ENCODE measurements around the gene KSR2. TPM values are rescaled to one million over a fixed set of nuclear protein-coding genes. Genes with fewer than 3 reads are reported as not detected.

The KSR2 gene
- total RNA-seq (2012; rRNA removed) (not detected in 2 replicates), polyA plus RNA-seq (2012; rRNA removed) (not detected in 2 replicates), Bru-seq, nascent RNA (percentile 4 among the genes with signal in this experiment), BruChase-seq, experiment 1, labeled RNA remaining after a 6-hour chase (percentile 5 among the genes with signal in this experiment), BruChase-seq, experiment 2, labeled RNA remaining after a 2-hour chase (percentile 5 among the genes with signal in this experiment)
- not detected in 2 replicates for polyA plus RNA-seq (2012; cell fraction: cytosol; rRNA removed)
- polyA plus RNA-seq (2012; cell fraction: nucleus; rRNA removed; ENCODE audit: low replicate concordance), result not detected in 2 replicates
- long read RNA-seq, result 0 reads

GRCh38 chr12:117968826-117969659 lies at the start of gene KSR2:
KSR2 (minus strand) TSS chr12:117968990; CDS start chr12:117968255, 735 bp downstream.
- ChIA-PET POLR2A (ENCODE audit: unreplicated experiment) (no interaction called here), CTCF (no interaction called here)
- Histone ChIP-seq H4K5ac (ENCODE audit: low read depth, low read length) (no peak within 1 kb of the TSS), H3K9me3 (ENCODE audit: control insufficient read depth, insufficient read depth, low read length) (no peaks in the 10 kb centered on the region; the same call in 1 of the 2 replicates), H3K36me3 (ENCODE audit: control insufficient read depth, insufficient read depth, low read length) (no peaks in the 10 kb centered on the region), H3K79me1 (ENCODE audit: low read depth in 1 of 2, low read length in 2 of 2) (no peaks in the 10 kb centered on the region), H3K14ac (replicated peaks; ENCODE audit: low read depth, low read length) (no peak within 1 kb of the TSS), H2AFZ (replicated peaks; ENCODE audit: low read length, poor library complexity) (peak within 1 kb of the TSS; percentile 67), H4K91ac (ENCODE audit: insufficient read depth, low read depth, low read length) (no peak within 1 kb of the TSS), H4K8ac (ENCODE audit: low read depth in 2 of 2, low read length in 2 of 2) (no peak within 1 kb of the TSS), H3K23ac (ENCODE audit: low read depth, low read length) (no peak within 1 kb of the TSS), H3K4ac (ENCODE audit: low read depth, low read length) (no peak within 1 kb of the TSS), H3K56ac (ENCODE audit: extremely low read depth, insufficient read depth, low read length) (no peak within 1 kb of the TSS), H2AK9ac (replicated peaks; ENCODE audit: low read depth, low read length, poor library complexity) (no peak within 1 kb of the TSS), H2BK20ac (ENCODE audit: low read depth, low read length) (no peak within 1 kb of the TSS), H2BK15ac (ENCODE audit: low read depth, low read length) (no peak within 1 kb of the TSS), H2BK120ac (ENCODE audit: low read depth, low read length) (no peak within 1 kb of the TSS), H3K4me1 (ENCODE audit: control insufficient read depth, insufficient read depth, low read length) (no peaks in the 10 kb centered on the region), H2AK5ac (ENCODE audit: low read depth, low read length) (no peak within 1 kb of the TSS), H3K4me3 (ENCODE audit: insufficient read depth, low read depth, low read length) (no peak within 1 kb of the TSS; the same call in 1 of the 2 replicates), H2BK5ac (ENCODE audit: low read depth, low read length, poor library complexity, severe bottlenecking) (no peak within 1 kb of the TSS), H3K27me3 (ENCODE audit: control insufficient read depth, insufficient read depth, low read length) (peaks cover 13% of the 10 kb centered on the region), H3K18ac (ENCODE audit: low read depth, low read length) (no peak within 1 kb of the TSS), H4K20me1 (ENCODE audit: insufficient read depth, low read length) (no peaks in the 10 kb centered on the region), H3K27ac (ENCODE audit: insufficient read depth, low read length) (no peak within 1 kb of the TSS), H3K9ac (ENCODE audit: low read depth, low read length) (no peak within 1 kb of the TSS), H3K9me1 (ENCODE audit: insufficient read depth, low read length) (no peaks in the 10 kb centered on the region), H3K4me2 (ENCODE audit: low read depth, low read length) (no peak within 1 kb of the TSS; the same call in 1 of the 2 replicates)
- TF ChIP-seq NFE2L2 (IDR thresholded peaks at IDR 0.05; ENCODE audit: low read depth, low read length) (no peak), BHLHE40 (IDR thresholded peaks at IDR 0.05; ENCODE audit: low read depth, low read length) (no peak), MXI1 (IDR thresholded peaks at IDR 0.05; ENCODE audit: borderline replicate concordance, low read depth, low read length) (no peak), POLR2A (IDR thresholded peaks at IDR 0.05; ENCODE audit: low read depth, low read length) (no peak), SMC3 (IDR thresholded peaks at IDR 0.05; ENCODE audit: low read depth, low read length) (no peak), MAZ (IDR thresholded peaks at IDR 0.05; ENCODE audit: borderline replicate concordance, low read depth, low read length) (no peak), ELK1 (IDR thresholded peaks at IDR 0.05; ENCODE audit: borderline replicate concordance, low read depth, low read length) (no peak), FOS (IDR thresholded peaks at IDR 0.05; ENCODE audit: low read depth, low read length) (no peak), RCOR1 (IDR thresholded peaks at IDR 0.05; ENCODE audit: insufficient replicate concordance, low read length) (no peak), CHD1 (IDR thresholded peaks at IDR 0.05; ENCODE audit: low read depth, low read length) (no peak), RAD21 (IDR thresholded peaks at IDR 0.05; ENCODE audit: low read length) (no peak), MAFK (IDR thresholded peaks at IDR 0.05; ENCODE audit: low read depth, low read length) (no peak), CTCF (conservative IDR thresholded peaks at IDR 0.05; ENCODE audit: low read depth, low read length) (no peak)
- DNase-seq (no peak), ATAC-seq (ENCODE audit: low read depth) (peak; percentile 42; the same call in 1 of the 2 replicates)
- BruUV-seq (replicated peaks), result no TSS peak
- intact Hi-C loops (cut with micrococcal nuclease), result no loop called here
- in situ Hi-C loops (cut with MboI; ENCODE audit: low sequenced_read_pairs), result no loop called here
- dilution Hi-C loops (cut with HindIII; ENCODE audit: low sequenced_read_pairs, unreplicated experiment), result no loop called here
- 0% methylated on average over 12 of the region's 86 CpGs; no CpG with 5 or more reads in 1 of the 2 experiments for WGBS, 2 experiments (ENCODE audit: extremely low coverage in 2 of 2, insufficient read length in 1 of 2)

Measured in IMR-90 (cell line).